ENCODE data around the gene SIDT1.
"Not testable (repeated sequence)": the region's sequence is repeated elsewhere in the genome, so short reads cannot be mapped to it uniquely, and the experiment has no call there.

Gene SIDT1

DNA sequence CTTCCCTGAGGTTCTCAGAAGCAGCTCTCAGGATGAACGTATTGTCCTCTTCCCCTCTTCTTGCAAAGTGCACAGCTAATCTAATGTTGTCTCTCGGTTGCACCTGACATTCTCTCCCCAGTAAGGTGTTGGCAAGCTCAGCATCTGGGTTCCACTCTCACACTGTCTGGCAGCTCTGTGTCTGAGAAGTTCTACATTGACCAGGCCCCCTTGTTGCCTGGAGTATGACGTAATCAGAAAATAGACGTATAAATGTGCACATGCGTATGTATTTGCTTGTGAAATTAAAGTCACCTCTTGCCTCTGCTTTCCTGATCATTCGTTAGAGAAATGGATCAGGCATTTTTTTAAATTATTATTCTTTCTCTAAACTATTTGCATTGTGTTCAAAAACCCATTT, 96.4 kb downstream of the SIDT1 start:
- TF ChIP-seq, protein P1, sequence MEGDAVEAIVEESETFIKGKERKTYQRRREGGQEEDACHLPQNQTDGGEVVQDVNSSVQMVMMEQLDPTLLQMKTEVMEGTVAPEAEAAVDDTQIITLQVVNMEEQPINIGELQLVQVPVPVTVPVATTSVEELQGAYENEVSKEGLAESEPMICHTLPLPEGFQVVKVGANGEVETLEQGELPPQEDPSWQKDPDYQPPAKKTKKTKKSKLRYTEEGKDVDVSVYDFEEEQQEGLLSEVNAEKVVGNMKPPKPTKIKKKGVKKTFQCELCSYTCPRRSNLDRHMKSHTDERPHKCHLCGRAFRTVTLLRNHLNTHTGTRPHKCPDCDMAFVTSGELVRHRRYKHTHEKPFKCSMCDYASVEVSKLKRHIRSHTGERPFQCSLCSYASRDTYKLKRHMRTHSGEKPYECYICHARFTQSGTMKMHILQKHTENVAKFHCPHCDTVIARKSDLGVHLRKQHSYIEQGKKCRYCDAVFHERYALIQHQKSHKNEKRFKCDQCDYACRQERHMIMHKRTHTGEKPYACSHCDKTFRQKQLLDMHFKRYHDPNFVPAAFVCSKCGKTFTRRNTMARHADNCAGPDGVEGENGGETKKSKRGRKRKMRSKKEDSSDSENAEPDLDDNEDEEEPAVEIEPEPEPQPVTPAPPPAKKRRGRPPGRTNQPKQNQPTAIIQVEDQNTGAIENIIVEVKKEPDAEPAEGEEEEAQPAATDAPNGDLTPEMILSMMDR (conservative IDR thresholded peaks at IDR 0.05; ENCODE audit: low read depth) = no peak
- ChIA-PET POLR2A (ENCODE audit: low non-redundant PET) (no interaction called here), CTCF (interaction anchor here (1.1 kb wide), 1 partner anchor 116 kb away, joined by 3 read pairs; no protein-coding TSS in a partner anchor)
- no peak overlapping the region for H3K27ac ChIP-seq
- DNase-seq (ENCODE audit: low spot score) = no peak

DNA sequence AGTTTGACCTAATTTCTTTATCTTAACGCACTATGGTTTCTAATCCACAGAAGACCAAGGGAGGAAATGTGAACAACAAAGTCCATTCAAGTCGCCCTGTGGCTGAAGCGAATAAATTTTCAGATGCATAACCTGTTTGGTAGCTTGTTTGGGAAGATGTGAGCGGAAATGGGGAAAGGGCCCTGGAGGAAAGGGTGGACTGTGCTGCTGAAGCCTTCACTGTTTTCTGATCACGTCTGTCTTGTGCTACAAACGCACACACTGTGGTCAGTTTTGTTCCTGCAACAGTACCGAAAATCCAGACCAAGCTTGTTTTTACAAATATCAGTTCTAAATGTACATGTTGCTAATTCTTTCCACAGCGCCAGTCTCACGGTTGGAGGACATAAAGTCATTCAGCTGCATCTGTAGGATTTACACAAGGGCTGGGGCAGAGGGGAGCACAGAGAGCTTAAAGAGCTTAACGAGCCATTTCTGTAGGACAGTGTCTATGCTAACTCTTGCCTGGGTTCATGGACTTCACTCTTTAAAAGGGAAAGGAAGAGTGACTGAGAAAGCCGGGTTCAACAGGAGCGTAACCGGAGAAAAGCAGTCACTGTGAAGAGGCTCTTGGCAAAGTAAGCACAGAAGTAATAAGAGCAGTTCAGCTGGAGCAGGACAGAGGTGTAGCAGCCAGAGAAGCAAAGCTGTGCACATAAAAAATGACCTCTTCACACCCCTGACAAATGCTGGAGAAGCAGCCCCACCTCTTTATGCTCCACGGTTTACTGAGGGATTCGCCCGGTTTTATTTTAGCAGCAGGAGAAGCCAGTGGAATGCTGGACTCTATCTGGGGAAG, 97.4 kb downstream of the SIDT1 start:
- ChIA-PET CTCF (interaction anchor here (0.5 to 0.6 kb wide), 2 partner anchors 17 to 58 kb away, joined by 4 to 8 read pairs; no protein-coding TSS in a partner anchor), POLR2A (ENCODE audit: low non-redundant PET) (no interaction called here)
- TF ChIP-seq, protein P1 (conservative IDR thresholded peaks at IDR 0.05; ENCODE audit: low read depth) = no peak
- no peak for DNase-seq (ENCODE audit: low spot score)
- no peak overlapping the region for H3K27ac ChIP-seq

DNA sequence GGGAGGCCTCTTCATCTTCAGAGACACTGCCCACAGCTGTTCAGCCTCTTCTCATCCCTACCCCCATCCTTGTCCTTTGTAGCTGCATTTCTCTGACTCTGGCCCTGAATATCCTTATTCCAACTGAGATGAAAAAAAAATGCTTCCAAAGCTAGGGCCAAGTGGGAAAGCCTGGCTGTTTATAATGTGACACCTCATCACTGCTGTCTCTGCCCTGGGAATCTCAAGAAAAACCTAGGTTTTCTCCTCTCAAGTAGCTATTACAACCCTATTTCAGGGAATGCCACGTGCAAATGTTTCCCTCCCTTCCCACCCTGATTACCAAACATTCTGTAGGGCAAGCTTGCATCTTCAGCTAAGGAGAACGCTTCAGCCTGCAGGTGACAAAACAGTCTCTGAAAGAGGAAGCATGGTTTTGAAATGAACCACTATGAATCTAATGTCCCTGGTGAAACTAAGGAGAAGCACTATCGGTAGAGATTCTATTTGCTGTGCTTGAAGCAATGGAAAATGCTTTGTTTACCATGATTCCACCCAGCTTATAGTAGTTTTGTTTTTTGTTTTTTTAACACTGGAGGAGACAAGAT, 98.7 kb downstream of the SIDT1 start:
- ChIA-PET POLR2A (ENCODE audit: low non-redundant PET) (no interaction called here), CTCF (interaction anchor here (0.6 to 0.7 kb wide), 2 partner anchors 106 to 115 kb away, joined by 3 read pairs; partner anchors contain the start of gene NAA50)

DNA sequence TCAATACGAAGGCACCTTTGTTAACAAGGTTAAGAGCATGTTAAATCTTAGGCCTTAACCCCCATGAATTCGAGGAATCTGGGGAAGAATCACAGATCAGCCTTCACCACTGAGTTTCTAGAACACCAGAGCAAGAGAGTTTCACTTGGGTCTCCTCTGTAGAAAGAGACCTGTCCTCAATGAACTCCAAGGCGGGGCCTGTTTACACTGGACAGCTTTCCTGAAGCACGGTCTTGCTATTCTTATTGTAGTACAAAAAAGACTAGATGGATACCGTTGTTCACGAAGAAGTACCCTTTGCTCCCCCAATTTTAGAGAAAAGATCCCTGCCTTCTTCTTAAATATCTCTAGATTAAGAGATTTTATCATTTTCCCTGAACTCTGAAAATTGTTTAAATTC, 99.2 kb downstream of the SIDT1 start:
- no peak for DNase-seq (ENCODE audit: low spot score)
- ChIA-PET POLR2A (ENCODE audit: low non-redundant PET) (no interaction called here), CTCF (interaction anchor here (0.7 kb wide), 1 partner anchor 115 kb away, joined by 3 read pairs; the partner anchor contains the start of gene NAA50)
- no peak overlapping the region for H3K27ac ChIP-seq
- TF ChIP-seq, protein P1 (conservative IDR thresholded peaks at IDR 0.05; ENCODE audit: low read depth) = no peak

More for the DNA sequence above, 98.7 kb downstream of the SIDT1 start:
- TF ChIP-seq, protein P1 (conservative IDR thresholded peaks at IDR 0.05; ENCODE audit: low read depth) = no peak
- H3K27ac ChIP-seq = no peak overlapping the region
- DNase-seq (ENCODE audit: low spot score) = no peak

DNA sequence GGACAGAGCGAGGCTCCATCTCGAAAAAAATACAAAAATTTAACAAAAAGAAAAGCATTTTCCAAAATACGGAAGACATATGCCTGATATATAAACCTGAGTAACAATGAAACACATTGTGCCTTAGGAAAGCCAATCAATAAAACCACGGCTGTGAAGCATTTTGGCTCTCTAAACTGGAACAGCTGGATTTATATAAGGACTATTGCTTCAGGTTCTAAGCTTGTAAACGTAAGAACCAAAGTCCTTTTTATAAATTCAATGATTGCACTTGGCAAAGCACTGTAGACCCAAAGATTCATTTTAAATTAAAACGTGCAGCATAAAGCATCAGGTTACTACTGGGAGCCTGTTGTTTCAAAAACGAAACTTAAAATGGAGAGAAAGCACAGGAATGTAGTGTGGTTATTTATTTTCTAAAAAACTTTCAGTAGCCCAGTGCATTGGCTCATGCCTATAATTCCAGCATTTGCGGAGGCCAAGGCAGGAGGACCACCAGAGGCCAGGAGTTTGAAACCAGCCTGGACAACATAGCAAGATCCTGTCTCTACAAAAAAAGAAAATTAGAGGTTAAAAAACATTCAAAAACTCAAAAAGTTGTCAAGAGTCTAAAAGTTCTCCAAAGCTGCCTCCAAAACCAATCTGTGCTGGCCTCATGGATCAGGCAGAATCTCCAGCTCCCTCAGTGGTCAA, 102.6 kb downstream of the SIDT1 start:
- CTCF ChIA-PET = no interaction called here
- no peak for DNase-seq (ENCODE audit: low spot score)
- POLR2A ChIA-PET (ENCODE audit: low non-redundant PET) = no interaction called here
- TF ChIP-seq, protein P1 (conservative IDR thresholded peaks at IDR 0.05; ENCODE audit: low read depth) = no peak
- H3K27ac ChIP-seq = no peak overlapping the region

DNA sequence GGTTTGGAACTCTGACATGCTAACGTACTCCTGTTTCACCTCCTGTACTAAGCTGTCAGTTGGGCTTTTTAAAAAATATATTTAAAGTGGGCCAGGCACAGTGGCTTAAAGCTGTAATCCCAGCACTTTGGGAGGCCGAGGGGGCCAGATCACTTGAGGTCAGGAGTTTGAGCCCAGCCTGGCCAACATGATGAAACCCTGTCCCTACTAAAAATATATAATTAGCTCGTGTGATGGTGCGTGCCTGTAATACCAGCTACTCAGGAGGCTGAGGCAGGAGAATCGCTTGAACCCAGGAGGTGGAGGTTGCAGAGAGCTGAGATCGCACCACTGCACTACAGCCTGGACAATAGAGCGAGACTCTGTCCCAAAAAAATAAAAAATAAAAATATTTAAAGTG, 103.7 kb downstream of the SIDT1 start:
- DNase-seq (ENCODE audit: low spot score); H3K27ac ChIP-seq; POLR2A ChIA-PET (ENCODE audit: low non-redundant PET): not testable (repeated sequence)
- CTCF ChIA-PET = interaction anchor here (1.2 kb wide), 1 partner anchor 9 kb away, joined by 4 read pairs; no protein-coding TSS in a partner anchor

All from RWPE1 (cell line).